Measurements from ENCODE around the gene DNAJA2. TPM values are rescaled to one million over a fixed set of nuclear protein-coding genes. Genes with fewer than 3 reads are reported as not detected.

DNAJA2 gene
- total and polyA plus RNA-seq, 2 donors (not counting 3 experiments of a cell fraction or from before 2014, with no cell fraction given) = 6.4 to 61.4 TPM

DNA sequence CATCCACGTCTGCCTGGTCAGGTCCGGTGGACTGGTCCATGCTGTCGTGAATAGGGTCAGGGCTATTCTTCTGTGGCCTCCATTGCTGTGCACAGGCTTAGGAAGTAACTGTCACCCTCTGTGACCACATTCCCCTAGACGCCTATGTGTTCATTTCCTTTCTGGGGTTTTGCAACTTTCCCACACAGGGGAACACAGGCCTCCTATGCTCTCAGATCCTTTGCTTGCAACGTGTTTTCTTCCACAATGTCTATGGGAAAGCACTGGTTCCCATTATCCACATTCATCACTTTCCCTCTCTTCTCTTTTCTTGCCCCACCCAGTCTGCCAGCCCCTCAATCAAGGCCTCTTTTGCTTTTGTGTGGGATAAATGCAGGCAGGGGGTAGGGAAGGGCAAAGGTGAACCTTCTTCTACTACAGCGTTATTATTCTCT lies 43.2 kb upstream of the DNAJA2 start:
- dilution Hi-C loops (cut with MboI; ENCODE audit: extremely low pct_ligation_motif_present, low sequenced_read_pairs) (no loop called here), intact Hi-C loops (cut with micrococcal nuclease) (no loop called here)
- Histone ChIP-seq H3K9ac (replicated peaks; ENCODE audit: extremely low read depth, insufficient read depth, low read length) (no peak overlapping the region), H3K9me1 (replicated peaks; ENCODE audit: control insufficient read depth, extremely low read depth, insufficient read depth, low read length) (no peaks in the 10 kb centered on the region), H3K9me3 (replicated peaks; ENCODE audit: control insufficient read depth, insufficient read depth, low read length) (no peaks in the 10 kb centered on the region), H3K36me3 (ENCODE audit: control insufficient read depth in 2 of 2, extremely low read depth in 1 of 2, insufficient read depth in 2 of 2, low read length in 2 of 2) (no peaks in the 10 kb centered on the region), H3K27ac (ENCODE audit: insufficient read depth, low read depth, low read length) (no peak overlapping the region), H3K4me1 (ENCODE audit: control insufficient read depth, extremely low read depth, insufficient read depth, low read length) (no peaks in the 10 kb centered on the region), H3K79me2 (ENCODE audit: control insufficient read depth, insufficient read depth, low read length) (no peaks in the 10 kb centered on the region), H3K27me3 (ENCODE audit: control insufficient read depth in 2 of 2, insufficient read depth in 2 of 2, low read length in 2 of 2) (no peaks in the 10 kb centered on the region), H3K4me2 (ENCODE audit: insufficient read depth, low read length) (no peak overlapping the region), H3K4me3 (replicated peaks in 1 of 3; ENCODE audit: insufficient read depth in 1 of 3, low read depth in 1 of 3, low read length in 3 of 3) (no peak overlapping the region), H4K20me1 (replicated peaks; ENCODE audit: control insufficient read depth, extremely low read depth, insufficient read depth, low read length) (no peaks in the 10 kb centered on the region), H2AFZ (ENCODE audit: low read depth, low read length) (no peak overlapping the region)
- DNase-seq (ENCODE audit: low read depth, low spot score) = no peak
- CTCF ChIA-PET = no interaction called here
- BruUV-seq (replicated peaks) = no TSS peak
- FAIRE-seq = no peak
- POLR2A ChIA-PET = no interaction called here
- TF ChIP-seq MYC (IDR thresholded peaks at IDR 0.05; ENCODE audit: low read depth, low read length) = no peak
- no peak for TF ChIP-seq FOS (IDR thresholded peaks at IDR 0.05; ENCODE audit: borderline replicate concordance, insufficient read depth, low read length)

DNA sequence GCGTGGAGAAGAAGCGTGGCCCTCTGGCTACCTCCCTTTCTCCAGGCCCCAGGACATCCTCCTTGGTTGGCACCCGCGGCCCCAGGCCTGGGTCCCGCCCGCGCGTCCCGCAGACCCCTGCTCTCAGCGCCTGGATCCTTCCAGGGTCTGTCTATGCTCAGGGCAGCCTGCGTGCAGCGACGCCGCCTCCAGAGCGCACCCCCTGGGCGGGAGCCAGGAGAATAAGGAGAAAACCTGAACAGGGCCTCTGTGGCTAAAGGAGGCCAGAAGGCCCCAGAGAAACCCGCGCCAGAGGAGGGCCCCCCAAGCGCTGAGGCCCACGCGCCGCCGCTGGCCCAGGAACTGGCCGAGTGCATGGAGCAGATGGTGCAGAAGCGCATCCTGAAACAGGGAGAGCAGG lies 40.4 kb upstream of the DNAJA2 start:
- Histone ChIP-seq H3K4me1 (ENCODE audit: control insufficient read depth, extremely low read depth, insufficient read depth, low read length) (no peaks in the 10 kb centered on the region), H3K9me3 (replicated peaks; ENCODE audit: control insufficient read depth, insufficient read depth, low read length) (no peaks in the 10 kb centered on the region), H2AFZ (ENCODE audit: low read depth, low read length) (no peak overlapping the region), H3K4me3 (replicated peaks in 1 of 3; ENCODE audit: insufficient read depth in 1 of 3, low read depth in 1 of 3, low read length in 3 of 3) (no peak overlapping the region), H3K4me2 (ENCODE audit: insufficient read depth, low read length) (no peak overlapping the region), H3K27me3 (ENCODE audit: control insufficient read depth in 2 of 2, insufficient read depth in 2 of 2, low read length in 2 of 2) (no peaks in the 10 kb centered on the region), H3K27ac (ENCODE audit: insufficient read depth, low read depth, low read length) (no peak overlapping the region), H3K36me3 (ENCODE audit: control insufficient read depth in 2 of 2, extremely low read depth in 1 of 2, insufficient read depth in 2 of 2, low read length in 2 of 2) (no peaks in the 10 kb centered on the region), H3K79me2 (ENCODE audit: control insufficient read depth, insufficient read depth, low read length) (no peaks in the 10 kb centered on the region), H3K9ac (replicated peaks; ENCODE audit: extremely low read depth, insufficient read depth, low read length) (no peak overlapping the region), H3K9me1 (replicated peaks; ENCODE audit: control insufficient read depth, extremely low read depth, insufficient read depth, low read length) (no peaks in the 10 kb centered on the region), H4K20me1 (replicated peaks; ENCODE audit: control insufficient read depth, extremely low read depth, insufficient read depth, low read length) (no peaks in the 10 kb centered on the region)
- CTCF ChIA-PET = interaction anchor here (1.0 kb wide), 1 partner anchor 1109 kb away, joined by 3 read pairs; no protein-coding TSS in a partner anchor
- no TSS peak for BruUV-seq (replicated peaks)
- intact Hi-C loops (cut with micrococcal nuclease) = no loop called here
- FAIRE-seq (no peak), DNase-seq (ENCODE audit: low read depth, low spot score) (no peak)
- POLR2A ChIA-PET = no interaction called here
- TF ChIP-seq, protein P1, sequence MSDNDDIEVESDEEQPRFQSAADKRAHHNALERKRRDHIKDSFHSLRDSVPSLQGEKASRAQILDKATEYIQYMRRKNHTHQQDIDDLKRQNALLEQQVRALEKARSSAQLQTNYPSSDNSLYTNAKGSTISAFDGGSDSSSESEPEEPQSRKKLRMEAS (IDR thresholded peaks at IDR 0.05; ENCODE audit: insufficient read depth, insufficient read length) = no peak
- TF ChIP-seq FOS (IDR thresholded peaks at IDR 0.05; ENCODE audit: borderline replicate concordance, insufficient read depth, low read length) (no peak), POLR2A (IDR thresholded peaks at IDR 0.05; ENCODE audit: low read depth, low read length) (no peak), POLR2AphosphoS5 (IDR thresholded peaks at IDR 0.05; ENCODE audit: insufficient read depth, low read depth, low read length) (no peak), JUN (IDR thresholded peaks at IDR 0.05; ENCODE audit: borderline replicate concordance, insufficient read depth, insufficient read length, low read depth) (no peak), GATA2 (IDR thresholded peaks at IDR 0.05; ENCODE audit: insufficient read depth, insufficient read length, low read depth, low read length) (no peak), MYC (IDR thresholded peaks at IDR 0.05; ENCODE audit: low read depth, low read length) (no peak), EZH2 (IDR thresholded peaks at IDR 0.05; ENCODE audit: borderline replicate concordance, low read depth, low read length, severe bottlenecking) (no peak)
- TF ChIP-seq, protein P2, sequence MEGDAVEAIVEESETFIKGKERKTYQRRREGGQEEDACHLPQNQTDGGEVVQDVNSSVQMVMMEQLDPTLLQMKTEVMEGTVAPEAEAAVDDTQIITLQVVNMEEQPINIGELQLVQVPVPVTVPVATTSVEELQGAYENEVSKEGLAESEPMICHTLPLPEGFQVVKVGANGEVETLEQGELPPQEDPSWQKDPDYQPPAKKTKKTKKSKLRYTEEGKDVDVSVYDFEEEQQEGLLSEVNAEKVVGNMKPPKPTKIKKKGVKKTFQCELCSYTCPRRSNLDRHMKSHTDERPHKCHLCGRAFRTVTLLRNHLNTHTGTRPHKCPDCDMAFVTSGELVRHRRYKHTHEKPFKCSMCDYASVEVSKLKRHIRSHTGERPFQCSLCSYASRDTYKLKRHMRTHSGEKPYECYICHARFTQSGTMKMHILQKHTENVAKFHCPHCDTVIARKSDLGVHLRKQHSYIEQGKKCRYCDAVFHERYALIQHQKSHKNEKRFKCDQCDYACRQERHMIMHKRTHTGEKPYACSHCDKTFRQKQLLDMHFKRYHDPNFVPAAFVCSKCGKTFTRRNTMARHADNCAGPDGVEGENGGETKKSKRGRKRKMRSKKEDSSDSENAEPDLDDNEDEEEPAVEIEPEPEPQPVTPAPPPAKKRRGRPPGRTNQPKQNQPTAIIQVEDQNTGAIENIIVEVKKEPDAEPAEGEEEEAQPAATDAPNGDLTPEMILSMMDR (IDR thresholded peaks at IDR 0.05; ENCODE audit: extremely low read depth in 1 of 2, insufficient read depth in 1 of 2, low read depth in 1 of 2, low read length in 2 of 2) = no peak
- dilution Hi-C loops (cut with MboI; ENCODE audit: extremely low pct_ligation_motif_present, low sequenced_read_pairs) = no loop called here
